Right cardiac atrium (tissue), 5 donors: ENCODE data around the gene TADA2A. TPM values are rescaled to one million over a fixed set of nuclear protein-coding genes. Genes with fewer than 3 reads are reported as not detected.

Source experiments
- ATAC-seq, 2 donors: fragments of 200-7000 bp; cut with Tn5 transposase; one replicate each; pipeline versions ENCODE4 v1.8.0 to v1.9.1; 2020; ENCODE audit warnings: moderate library complexity in 2 of 2, mild to moderate bottlenecking in 1 of 2
- DNase-seq, 3 donors: peaks; one replicate each; pipeline ENCODE4 v3.0.0-alpha.2; 2020
- H3K27ac ChIP-seq: one replicate; pipeline ENCODE4 v1.5.1; 2013; ENCODE audit warnings: mild to moderate bottlenecking, low read length, control low read depth, moderate library complexity
- H3K27me3 ChIP-seq: one replicate; pipeline ENCODE4 v1.6.1; 2013; ENCODE audit not compliant: control insufficient read depth, insufficient read depth
- H3K4me1 ChIP-seq: one replicate; pipeline ENCODE4 v1.6.1; 2013; ENCODE audit warnings: low read length; ENCODE audit not compliant: control insufficient read depth, insufficient read depth
- H3K4me3 ChIP-seq: one replicate; pipeline ENCODE4 v1.5.1; 2013; ENCODE audit warnings: low read length, control low read depth
- H3K9me3 ChIP-seq: one replicate; pipeline ENCODE4 v1.6.1; 2013; ENCODE audit warnings: low read length; ENCODE audit not compliant: control insufficient read depth
- WGBS: extraction: QIAGEN DNeasy Blood & Tissue Kit; methylation state at CpG from one replicate; pipeline ENCODE4 v1.1.7; 2013; 5-methylcytosine and 5-hydroxymethylcytosine counted together
- intact Hi-C, 4 donors: fragments of 100-400 bp; cut with DNase I; formaldehyde crosslinking; loops; one replicate each; pipeline versions ENCODE4 v1.11.0 to v1.14.0; 2022 to 2023
- polyA plus RNA-seq: library from polyadenylated mRNA; stranded (reverse); fragments of 200-250 nt; gene quantifications from one replicate; pipeline ENCODE4 v1.2.3, GENCODE V29; 2013
- total RNA-seq, 4 donors: library from RNA; stranded (reverse); fragmentation: NEBNext Ultra II Directional; extraction: Animal tissue kit (Norgen Biotek cat#: 25700); gene quantifications; one replicate each; pipeline ENCODE4 v1.2.1, GENCODE V29; 2021
- donor health status: healthy with polysubstance abuse.
- donor health status: DM: no; HTN: yes; CAD: no.
- donor health status: DM: no; HTN: no; CAD: no.
- donor health status: DM: no; HTN: yes; CAD: no; lungs with severe emphysema.
- donor health status: DM: yes; HTN: yes; CAD: no.

TADA2A gene
- total and polyA plus RNA-seq, 5 donors: 6.2 to 18.0 (median 14.1) TPM

DNA sequence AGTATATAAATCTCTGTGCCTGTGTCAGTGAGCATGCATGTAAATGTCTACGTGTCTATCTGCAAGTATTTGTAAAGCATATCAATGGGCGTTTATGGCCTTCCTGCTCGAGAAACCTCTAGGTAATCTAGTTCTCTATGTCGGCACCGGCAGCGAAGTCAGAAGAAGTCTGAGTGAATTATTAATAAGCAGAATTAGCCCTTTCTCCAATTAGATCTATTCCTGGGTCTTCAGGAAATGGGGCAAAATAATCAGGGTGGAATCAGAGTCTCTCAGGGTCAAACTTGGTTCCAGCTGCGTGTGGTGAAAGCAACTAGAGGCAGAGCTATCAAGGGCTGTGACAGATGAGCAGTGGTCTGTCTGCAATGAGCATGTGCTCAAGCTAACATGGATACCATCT is 31.0 kb upstream of the TADA2A start, which contains the start of gene C17orf78:
Gene C17orf78 (plus strand): TSS at position 280 of the 400 bp plus-strand sequence. CDS start 108 bp downstream, at position 388.
- Histone ChIP-seq H3K4me3 (no peak within 1 kb of the TSS), H3K9me3 (no peaks in the 10 kb centered on the region), H3K27me3 (no peaks in the 10 kb centered on the region), H3K4me1 (no peaks in the 10 kb centered on the region), H3K27ac (no peak within 1 kb of the TSS)
- 91% methylated on average over 7 of the region's 7 CpGs for WGBS
- ATAC-seq (no peak), DNase-seq (no peak)
- intact Hi-C loops: no loop called here

DNA sequence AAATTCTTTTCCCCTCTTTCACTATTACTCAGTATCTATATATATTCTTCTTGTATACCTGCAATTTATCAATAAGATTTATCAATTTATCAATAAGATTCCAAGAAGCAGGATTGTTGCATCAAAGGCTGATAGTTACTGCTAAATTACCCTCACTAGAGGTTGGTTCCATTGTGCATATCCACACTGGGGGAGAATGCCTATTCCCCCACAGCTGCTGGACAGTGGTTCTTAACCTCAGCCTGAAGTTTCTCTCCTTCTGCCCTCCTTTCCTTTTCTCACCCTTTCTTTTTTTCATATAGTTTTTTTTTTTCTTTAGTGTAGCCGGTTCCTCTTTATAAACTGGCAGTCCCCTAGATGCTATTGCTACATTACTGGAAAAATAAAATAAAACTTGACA is 24.6 kb upstream of the TADA2A start:
- ATAC-seq (no peak), DNase-seq (no peak)
- 98% methylated on average over 1 of the region's 1 CpG for WGBS
- Histone ChIP-seq H3K4me3 (no peak overlapping the region), H3K9me3 (no peaks in the 10 kb centered on the region), H3K4me1 (peaks cover 2% of the 10 kb centered on the region), H3K27ac (no peak overlapping the region), H3K27me3 (no peaks in the 10 kb centered on the region)
- intact Hi-C loops: no loop called here

DNA sequence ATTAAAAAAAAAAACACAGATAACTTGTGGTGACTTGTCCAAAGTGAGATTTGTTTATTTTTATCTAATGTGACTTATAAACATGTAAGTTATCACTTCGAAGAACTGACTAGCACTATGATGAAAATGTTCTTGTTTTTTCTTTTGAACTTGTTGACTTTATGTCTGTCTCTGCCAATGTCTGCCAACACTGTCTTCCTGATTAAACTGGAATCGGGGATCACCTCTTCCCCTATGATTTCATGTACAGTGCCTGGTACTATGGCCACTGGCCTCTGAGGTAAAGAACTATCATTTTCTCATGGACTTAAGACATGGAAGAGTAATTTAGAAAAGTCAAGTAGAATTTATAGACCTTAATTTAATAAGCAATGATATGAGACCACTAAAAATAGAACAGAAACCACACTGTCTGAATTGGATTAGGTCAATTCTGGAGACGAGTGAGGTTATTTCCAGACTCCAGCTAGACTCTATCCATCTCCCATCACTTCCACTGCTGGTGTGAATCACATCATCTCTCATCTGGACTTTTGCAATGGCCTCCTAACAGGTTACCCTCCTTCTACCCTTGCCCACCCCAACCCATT is 22.0 kb upstream of the TADA2A start:
- no peak overlapping the region for H3K27ac ChIP-seq
- no peak for ATAC-seq
- H3K9me3 ChIP-seq: no peaks in the 10 kb centered on the region
- H3K4me3 ChIP-seq: no peak overlapping the region
- peaks cover 2% of the 10 kb centered on the region for H3K4me1 ChIP-seq
- DNase-seq: no peak
- 56% methylated on average over 3 of the region's 3 CpGs for WGBS
- no peaks in the 10 kb centered on the region for H3K27me3 ChIP-seq
- intact Hi-C loops: no loop called here

DNA sequence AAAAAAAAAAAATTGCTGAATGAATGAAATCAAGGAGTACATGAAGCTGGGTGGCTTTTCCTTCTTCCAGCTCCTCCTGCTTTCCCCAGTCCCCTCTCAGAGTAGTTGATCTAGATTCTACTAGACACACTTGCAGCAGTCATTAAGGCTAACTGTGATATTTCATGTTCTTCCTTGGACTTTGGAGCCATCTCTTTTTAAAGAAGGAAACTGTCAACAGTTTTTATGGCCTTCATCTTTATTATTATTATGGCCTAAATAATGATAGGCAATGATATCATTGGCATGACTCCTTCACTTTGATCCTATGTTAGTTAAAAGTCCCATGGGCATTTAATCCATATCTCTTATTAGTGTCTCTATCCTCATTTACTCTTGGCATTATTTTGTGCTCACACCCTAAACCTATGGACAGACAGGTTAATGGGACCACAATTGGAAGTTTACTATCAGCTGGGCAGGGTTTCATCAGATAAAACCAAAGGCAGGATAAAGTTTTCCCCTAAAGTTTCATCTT is 21.2 kb upstream of the TADA2A start:
- ATAC-seq: no peak
- H3K27ac ChIP-seq: no peak overlapping the region

DNA sequence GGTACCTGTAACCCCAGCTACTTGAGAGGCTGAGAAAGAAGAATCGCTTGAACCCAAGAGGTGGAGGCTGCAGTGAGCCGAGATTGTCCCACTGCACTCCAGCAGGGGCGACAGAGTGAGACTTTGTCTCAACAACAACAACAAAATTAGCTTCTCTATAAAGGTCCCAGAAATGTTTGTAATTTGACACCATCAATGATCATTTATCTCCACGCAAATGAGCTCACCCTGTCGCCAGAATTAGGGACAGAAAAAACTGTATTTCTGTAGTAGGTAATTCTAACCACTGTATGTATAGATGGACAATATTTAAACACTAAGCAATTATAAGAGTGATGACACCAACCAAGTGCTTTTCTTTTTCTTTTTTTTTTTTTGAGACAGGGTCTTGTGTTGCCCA is 20.2 kb upstream of the TADA2A start:
- no peaks in the 10 kb centered on the region for H3K9me3 ChIP-seq
- H3K4me3 ChIP-seq: no peak overlapping the region
- intact Hi-C loops: no loop called here
- WGBS: 92% methylated on average over 5 of the region's 5 CpGs
- no peak for DNase-seq
- H3K27me3 ChIP-seq: no peaks in the 10 kb centered on the region
- ATAC-seq: no peak
- H3K27ac ChIP-seq: no peak overlapping the region
- peaks cover 2% of the 10 kb centered on the region for H3K4me1 ChIP-seq

More for the DNA sequence above, 21.2 kb upstream of the TADA2A start:
- Histone ChIP-seq H3K4me1 (peaks cover 2% of the 10 kb centered on the region), H3K9me3 (no peaks in the 10 kb centered on the region), H3K27me3 (no peaks in the 10 kb centered on the region), H3K4me3 (no peak overlapping the region)
- intact Hi-C loops: no loop called here
- DNase-seq: no peak

DNA sequence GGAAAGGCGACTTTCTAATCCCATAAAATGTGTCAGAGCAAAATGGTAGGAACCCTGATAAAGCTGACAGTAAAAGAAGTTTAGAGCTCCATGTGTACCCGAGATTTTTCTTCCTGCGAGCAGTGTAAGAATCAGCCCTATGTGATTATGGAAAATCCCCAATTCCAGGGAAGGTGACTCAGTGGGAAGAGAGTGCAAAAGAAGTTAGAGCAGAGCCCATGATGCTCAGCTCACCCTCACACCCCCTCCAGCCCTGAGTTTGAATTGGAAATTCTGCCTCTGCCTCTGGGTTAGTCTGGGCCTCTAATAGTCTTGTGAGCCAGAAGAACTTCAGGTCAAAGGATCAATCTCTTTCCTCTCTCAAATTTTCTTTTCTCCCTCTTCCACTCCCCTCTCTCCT is 18.4 kb upstream of the TADA2A start:
- Histone ChIP-seq H3K4me1 (peaks cover 2% of the 10 kb centered on the region), H3K27me3 (no peaks in the 10 kb centered on the region), H3K9me3 (no peaks in the 10 kb centered on the region), H3K27ac (no peak overlapping the region), H3K4me3 (no peak overlapping the region)
- intact Hi-C loops: no loop called here
- WGBS: 93% methylated on average over 3 of the region's 3 CpGs
- ATAC-seq (no peak), DNase-seq (no peak)

DNA sequence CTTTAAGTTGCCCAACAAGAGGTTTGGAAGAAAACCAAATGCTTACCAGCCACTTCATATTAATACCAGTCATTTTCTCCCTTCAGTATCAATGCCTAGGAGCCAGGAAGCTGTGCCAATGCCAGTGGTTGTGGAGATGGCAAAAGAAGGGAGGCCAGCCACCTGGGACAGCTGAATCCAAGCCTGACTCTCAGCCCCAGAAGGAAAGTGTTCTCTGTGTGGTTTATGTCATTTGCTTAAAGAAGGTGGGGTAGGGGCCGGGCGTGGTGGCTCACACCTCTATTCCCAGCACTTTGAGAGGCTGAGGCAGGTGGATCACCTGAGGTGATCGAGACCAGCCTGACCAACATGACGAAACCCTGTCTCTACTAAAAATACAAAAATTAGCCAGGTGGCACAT is 17.5 kb upstream of the TADA2A start:
- no peak overlapping the region for H3K4me3 ChIP-seq
- WGBS: 97% methylated on average over 4 of the region's 4 CpGs
- H3K9me3 ChIP-seq: no peaks in the 10 kb centered on the region
- no peak overlapping the region for H3K27ac ChIP-seq
- DNase-seq (no peak), ATAC-seq (no peak)
- intact Hi-C loops: no loop called here
- peaks cover 2% of the 10 kb centered on the region for H3K4me1 ChIP-seq
- no peaks in the 10 kb centered on the region for H3K27me3 ChIP-seq

DNA sequence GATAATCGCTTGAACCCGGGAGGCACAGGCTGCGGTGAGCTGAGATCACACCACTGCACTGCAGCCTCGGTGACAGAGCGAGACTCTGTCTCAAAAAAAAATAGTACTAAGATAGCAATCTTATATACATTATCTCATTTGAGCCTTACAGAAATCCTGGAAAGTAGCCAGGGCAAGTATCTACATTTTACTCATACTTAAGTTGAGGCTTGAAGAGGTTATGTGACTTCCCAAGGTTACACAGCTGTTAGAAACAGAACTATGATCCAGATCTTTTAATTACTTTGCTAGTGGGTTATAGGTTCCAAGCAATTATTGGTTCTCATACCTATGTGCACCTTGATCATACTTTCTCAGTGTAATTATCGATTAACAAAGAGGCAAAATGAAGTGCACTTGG is 15.5 kb upstream of the TADA2A start:
- Histone ChIP-seq H3K4me3 (no peak overlapping the region), H3K27me3 (no peaks in the 10 kb centered on the region), H3K27ac (no peak overlapping the region), H3K4me1 (no peaks in the 10 kb centered on the region), H3K9me3 (no peaks in the 10 kb centered on the region)
- no peak for ATAC-seq
- DNase-seq: no peak
- intact Hi-C loops: no loop called here
- WGBS: 92% methylated on average over 6 of the region's 6 CpGs

DNA sequence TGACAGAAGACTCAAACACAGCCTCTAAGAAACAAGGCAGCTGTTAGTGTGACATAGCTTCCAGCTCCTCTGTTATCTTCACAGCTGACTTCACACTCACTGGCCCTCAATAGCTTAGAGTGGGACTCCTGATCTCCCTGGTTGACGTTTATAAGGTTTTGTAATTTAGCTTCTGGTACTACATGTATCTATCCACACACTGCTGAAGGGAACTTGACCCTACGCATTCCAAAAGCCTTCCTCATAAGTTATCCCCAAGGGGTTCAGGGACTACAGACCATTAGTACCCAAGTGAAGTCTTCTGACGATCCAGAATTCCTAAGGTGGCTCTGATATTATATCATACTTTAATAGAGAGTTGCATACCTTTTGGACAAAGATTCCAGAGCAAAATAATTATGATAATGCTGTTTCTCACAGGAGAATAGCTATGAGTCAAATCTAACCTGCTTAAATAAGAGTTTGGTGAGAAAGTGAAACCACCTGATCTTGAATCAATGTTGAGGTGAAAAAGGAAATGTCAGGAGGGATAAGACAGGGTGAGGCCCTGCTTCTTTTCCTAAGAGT is 14.6 kb upstream of the TADA2A start:
- H3K27me3 ChIP-seq: no peaks in the 10 kb centered on the region
- no peaks in the 10 kb centered on the region for H3K4me1 ChIP-seq
- H3K27ac ChIP-seq: peak overlapping the region; percentile 2
- no peak overlapping the region for H3K4me3 ChIP-seq
- intact Hi-C loops: no loop called here
- ATAC-seq: peak; percentile 90 to 98
- 41% methylated on average over 3 of the region's 3 CpGs for WGBS
- DNase-seq: no peak
- H3K9me3 ChIP-seq: no peaks in the 10 kb centered on the region

DNA sequence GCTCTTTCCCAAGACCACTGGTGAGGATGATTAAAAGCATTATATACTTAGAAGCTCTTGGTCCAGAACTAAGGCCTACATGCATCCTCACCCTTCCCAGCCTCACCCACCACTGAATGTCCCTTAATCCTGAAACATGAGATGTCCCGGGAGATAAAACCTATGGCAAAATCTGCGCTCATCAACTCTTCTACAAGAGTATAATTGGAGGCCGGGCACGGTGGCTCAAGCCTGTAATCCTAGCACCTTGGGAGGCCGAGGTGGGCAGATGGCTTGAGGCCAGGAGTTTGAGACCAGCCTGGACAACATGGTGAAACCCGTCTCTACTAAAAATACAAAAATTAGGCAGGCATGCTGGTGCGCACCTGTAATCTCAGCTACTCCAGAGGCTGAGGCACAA is 13.3 kb upstream of the TADA2A start:
- WGBS: 97% methylated on average over 7 of the region's 7 CpGs
- Histone ChIP-seq H3K27me3 (no peaks in the 10 kb centered on the region), H3K4me1 (no peaks in the 10 kb centered on the region), H3K27ac (no peak overlapping the region), H3K9me3 (no peaks in the 10 kb centered on the region), H3K4me3 (no peak overlapping the region)
- intact Hi-C loops: no loop called here
- ATAC-seq (no peak), DNase-seq (no peak)

DNA sequence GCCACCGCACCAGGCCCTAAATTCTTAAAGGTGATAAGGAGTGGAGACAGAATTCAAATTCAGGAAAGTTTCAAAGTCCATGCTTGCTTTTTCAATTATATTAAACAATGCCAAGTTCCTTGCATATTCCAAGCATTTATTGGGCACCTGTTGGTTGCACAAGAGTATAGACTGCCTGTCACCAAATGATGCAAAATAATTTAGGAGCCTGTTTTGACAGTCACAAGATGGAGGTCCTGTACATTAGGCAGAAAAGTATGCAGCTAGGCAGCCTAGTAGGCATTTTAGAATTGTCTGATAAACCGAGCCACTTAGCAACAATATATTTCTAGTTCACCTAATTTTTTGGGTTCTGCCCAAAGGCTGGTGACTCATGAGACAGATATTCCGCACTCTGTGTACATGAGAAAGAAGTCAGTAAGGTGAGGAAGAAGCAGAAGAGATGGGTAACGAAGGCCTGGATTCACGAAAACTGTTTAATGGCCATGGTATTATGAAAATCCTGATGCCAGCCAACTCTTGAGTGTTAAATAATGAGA is 7.4 kb upstream of the TADA2A start:
- 93% methylated on average over 5 of the region's 5 CpGs for WGBS
- intact Hi-C loops: no loop called here
- Histone ChIP-seq H3K4me3 (no peak overlapping the region), H3K9me3 (no peaks in the 10 kb centered on the region), H3K27me3 (no peaks in the 10 kb centered on the region), H3K4me1 (no peaks in the 10 kb centered on the region), H3K27ac (no peak overlapping the region)
- DNase-seq (no peak), ATAC-seq (no peak)
